ENCODE measurements around the gene AGMAT.

AGMAT gene, protein sequence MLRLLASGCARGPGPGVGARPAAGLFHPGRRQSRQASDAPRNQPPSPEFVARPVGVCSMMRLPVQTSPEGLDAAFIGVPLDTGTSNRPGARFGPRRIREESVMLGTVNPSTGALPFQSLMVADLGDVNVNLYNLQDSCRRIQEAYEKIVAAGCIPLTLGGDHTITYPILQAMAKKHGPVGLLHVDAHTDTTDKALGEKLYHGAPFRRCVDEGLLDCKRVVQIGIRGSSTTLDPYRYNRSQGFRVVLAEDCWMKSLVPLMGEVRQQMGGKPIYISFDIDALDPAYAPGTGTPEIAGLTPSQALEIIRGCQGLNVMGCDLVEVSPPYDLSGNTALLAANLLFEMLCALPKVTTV

DNA sequence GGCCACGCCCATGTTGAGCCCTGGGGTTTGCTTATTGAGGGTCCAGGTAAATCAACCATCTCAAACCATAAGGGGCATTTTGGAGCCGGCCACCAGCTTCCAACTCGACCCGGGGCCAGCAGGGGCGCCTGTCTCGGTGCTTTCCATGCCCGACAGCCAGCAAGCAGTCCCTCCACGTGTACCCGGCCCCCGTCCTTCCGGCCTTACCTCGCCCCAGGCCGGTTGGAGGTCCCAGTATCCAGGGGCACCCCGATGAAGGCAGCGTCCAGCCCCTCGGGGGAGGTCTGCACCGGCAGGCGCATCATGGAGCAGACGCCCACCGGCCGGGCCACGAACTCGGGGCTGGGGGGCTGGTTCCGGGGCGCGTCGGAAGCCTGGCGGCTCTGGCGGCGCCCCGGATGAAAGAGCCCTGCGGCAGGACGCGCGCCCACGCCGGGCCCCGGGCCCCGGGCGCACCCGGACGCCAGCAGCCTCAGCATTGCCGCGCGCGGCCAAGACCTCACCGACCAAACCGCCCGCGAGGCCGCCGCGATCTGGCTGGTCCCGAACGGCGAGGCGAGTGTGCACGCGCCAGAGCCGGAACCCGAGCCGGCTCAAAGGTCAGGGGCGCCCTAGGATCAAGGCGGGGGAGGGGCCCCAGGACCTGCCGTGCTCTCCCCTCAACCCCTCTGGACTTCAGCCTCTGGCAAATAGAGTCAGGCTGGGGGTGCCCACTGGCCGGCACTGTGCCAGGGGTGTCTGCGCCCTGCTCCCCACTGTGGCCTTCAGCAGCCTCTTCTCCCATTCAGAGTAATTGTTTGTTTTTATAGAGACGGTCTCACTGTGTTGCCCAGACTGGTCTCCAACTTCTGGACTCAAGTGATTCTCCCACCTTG is at the start of gene AGMAT:
AGMAT (minus strand) TSS at position 563 of the 875 bp plus-strand sequence; CDS start at position 479, 84 bp downstream.
- Mint-ChIP-seq H3K27me3 (no peaks in the 10 kb centered on the region), H3K36me3 (ENCODE audit: insufficient read depth) (no peaks in the 10 kb centered on the region), H3K4me1 (peaks cover 13% of the 10 kb centered on the region), H3K27ac (ENCODE audit: low read depth) (peak within 1 kb of the TSS; percentile 84), H3K9me3 (no peaks in the 10 kb centered on the region), H3K4me3 (peak within 1 kb of the TSS; percentile 80)
- ATAC-seq (replicated peaks; ENCODE audit: extremely low read depth, poor library complexity, severe bottlenecking) (peak; percentile 81), DNase-seq (ENCODE audit: low spot score in 2 of 2) (peak; percentile 19 to 29)

DNA sequence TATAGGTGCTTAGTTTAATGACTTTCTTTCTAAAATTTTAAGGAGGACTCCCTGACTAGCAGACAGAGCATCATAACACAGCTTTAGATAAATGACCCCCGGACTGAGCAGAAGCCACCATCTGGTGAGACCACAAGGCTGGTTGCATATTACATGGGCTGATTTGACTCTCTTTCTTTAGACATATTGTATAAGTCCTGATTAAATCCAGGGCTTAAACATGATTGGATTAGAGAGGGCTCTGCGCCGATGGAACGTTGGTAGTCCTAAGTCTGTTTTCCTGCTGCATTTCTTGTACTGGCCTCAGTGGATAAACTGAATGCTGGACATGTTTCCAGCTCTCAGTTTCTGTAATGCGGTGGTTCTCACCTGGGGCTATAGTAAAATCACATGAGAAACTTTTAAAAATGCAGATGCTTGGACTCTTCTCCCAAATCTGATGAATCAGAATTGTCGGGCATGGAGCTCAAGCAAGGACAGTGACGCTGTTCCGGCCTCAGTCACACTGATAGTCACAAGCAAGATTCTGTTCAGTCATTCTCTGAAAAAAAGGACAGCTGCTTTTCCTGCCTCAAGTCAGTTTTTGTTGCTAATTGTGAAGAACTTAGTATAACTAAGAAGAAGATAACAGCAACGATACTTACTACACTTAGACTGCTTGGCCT is 49.0 kb upstream of the AGMAT start:
- Mint-ChIP-seq H3K36me3 (ENCODE audit: insufficient read depth) (peaks cover 73% of the 10 kb centered on the region), H3K4me3 (no peak overlapping the region), H3K27ac (ENCODE audit: low read depth) (no peak overlapping the region)

DNA sequence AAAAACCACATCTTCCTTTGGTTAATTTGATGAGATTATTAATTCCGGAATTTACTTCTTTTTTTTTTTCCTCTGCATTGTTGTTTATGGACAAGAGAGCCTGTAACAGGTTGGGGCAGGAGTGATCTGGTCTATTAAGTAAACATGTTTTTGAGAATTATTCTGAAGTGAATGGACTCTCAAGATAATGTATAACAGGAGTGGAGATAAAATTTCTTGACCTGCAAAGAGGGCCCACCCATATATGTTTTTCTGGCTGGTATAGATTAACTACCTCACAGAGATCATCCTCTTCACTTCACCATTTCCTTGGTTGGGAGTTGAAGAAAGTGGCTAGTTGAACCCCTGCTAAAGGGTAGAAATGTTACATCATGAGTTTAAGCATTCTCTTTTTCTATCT is 43.2 kb upstream of the AGMAT start:
- H3K9me3 Mint-ChIP-seq: no peaks in the 10 kb centered on the region
- no peak overlapping the region for H3K4me3 Mint-ChIP-seq
- H3K27ac Mint-ChIP-seq (ENCODE audit: low read depth): no peak overlapping the region
- DNase-seq (ENCODE audit: low spot score in 2 of 2) (no peak), ATAC-seq (replicated peaks; ENCODE audit: extremely low read depth, poor library complexity, severe bottlenecking) (no peak)
- peaks cover 22% of the 10 kb centered on the region for H3K4me1 Mint-ChIP-seq
- H3K27me3 Mint-ChIP-seq: no peaks in the 10 kb centered on the region
- peaks cover 34% of the 10 kb centered on the region for H3K36me3 Mint-ChIP-seq (ENCODE audit: insufficient read depth)

More for the DNA sequence above, 49.0 kb upstream of the AGMAT start:
- ATAC-seq (replicated peaks; ENCODE audit: extremely low read depth, poor library complexity, severe bottlenecking) (no peak), DNase-seq (ENCODE audit: low spot score in 2 of 2) (no peak)
- Mint-ChIP-seq H3K9me3 (no peaks in the 10 kb centered on the region), H3K27me3 (no peaks in the 10 kb centered on the region), H3K4me1 (no peaks in the 10 kb centered on the region)

DNA sequence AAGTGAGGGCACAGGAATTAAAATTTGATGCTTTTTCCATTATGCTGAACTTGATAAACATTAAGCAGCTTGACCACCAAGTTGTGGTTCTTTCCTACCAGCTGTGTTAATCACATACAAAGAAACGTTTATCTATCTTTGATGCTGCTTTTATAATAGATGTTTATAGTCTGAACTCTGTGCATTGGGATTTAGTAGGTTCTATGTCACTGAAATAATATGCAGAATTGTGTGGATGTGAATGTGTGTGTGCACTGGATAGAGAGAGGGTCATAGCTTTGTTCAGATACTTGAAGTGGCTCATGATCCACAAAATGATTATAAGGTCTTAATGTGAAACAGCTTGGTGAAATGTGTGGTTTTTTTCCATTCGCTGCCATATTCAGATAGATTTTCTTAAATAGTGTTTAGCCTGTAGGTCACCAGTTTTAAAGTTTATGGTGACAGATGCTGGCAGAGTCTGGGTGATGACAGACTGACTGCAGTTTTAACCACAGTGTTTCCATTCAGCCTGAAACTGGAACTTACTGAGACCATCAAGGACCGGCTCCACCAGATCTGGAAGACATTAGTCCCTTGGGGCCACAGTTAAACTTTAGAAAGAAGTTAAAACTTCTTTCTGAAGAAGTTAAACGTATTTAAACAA is 42.6 kb upstream of the AGMAT start:
- ATAC-seq (replicated peaks; ENCODE audit: extremely low read depth, poor library complexity, severe bottlenecking): no peak
- no peak overlapping the region for H3K27ac Mint-ChIP-seq (ENCODE audit: low read depth)
- H3K27me3 Mint-ChIP-seq: no peaks in the 10 kb centered on the region
- DNase-seq (ENCODE audit: low spot score in 2 of 2): no peak
- peaks cover 32% of the 10 kb centered on the region for H3K36me3 Mint-ChIP-seq (ENCODE audit: insufficient read depth)
- H3K4me1 Mint-ChIP-seq: peaks cover 27% of the 10 kb centered on the region
- H3K9me3 Mint-ChIP-seq: no peaks in the 10 kb centered on the region
- H3K4me3 Mint-ChIP-seq: no peak overlapping the region

DNA sequence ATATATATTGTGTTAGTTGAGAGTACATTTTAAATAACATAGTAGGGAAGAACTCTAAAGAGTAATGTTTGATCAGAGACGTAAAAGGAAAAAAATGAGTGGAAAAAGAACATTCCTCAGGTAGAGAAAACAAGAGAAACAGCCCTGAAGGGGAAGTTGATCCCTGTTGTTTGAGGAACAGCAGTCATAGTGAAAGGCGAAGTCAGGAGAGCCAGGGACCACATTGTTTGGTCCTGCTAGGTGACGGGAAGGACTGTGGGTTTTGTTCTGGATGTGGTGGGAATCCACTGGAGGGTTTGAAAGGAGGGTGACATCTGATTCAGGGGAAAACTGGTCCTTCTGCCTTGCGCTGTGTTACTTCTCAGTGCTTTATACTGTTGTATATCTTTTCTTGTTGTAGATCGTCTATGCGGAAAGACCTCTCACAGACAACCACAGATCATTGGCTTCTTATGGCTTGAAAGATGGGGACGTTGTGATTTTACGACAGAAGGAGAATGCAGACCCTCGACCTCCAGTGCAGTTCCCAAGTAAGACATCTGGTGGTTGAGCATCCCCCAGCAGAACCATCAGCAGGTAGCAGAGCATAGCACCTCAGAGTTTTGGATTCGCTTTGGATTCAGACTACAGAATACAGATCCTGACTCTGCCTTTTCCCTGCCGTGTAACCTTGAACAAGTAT is 41.6 kb upstream of the AGMAT start:
- H3K36me3 Mint-ChIP-seq (ENCODE audit: insufficient read depth): peaks cover 27% of the 10 kb centered on the region

DNA sequence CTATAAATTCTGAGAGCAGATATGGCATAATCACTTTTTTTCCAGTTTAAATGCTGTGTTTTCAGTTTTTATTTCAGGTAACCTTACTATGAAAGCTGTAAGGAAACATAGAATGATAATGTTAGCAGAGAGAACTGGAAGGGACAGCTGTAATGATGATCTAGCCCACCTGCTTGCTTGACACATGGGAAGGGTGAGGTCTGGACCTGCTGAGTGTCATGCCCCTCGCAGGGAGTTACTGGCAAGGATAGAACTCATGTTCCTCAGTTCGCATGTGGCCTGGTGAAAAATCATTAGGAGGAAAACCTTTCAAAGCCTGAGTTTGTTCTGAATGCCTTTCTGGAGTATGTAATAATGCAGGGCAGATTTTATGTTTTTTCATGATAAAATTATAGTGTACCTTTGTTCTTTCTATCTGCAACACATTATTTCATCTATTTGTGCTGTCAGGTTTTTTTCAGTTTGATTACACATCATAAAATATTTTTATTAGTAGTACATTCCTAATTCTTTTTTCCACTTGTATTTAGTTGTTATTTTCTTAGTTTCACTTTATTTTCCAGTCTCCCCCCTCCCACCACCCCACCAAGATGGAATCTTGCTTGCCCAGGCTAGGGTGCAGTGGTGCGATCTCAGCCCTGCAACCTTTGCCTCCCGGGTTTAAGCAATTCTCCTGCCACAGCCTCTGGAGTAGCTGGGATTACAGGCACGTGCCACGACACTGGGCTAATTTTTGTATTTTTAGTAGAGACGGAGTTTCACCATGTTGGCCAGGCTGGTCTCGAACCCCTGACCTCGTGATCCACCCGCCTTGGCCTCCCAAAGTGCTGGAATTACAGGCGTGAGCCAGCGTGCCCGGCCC is 40.4 kb upstream of the AGMAT start:
- peaks cover 46% of the 10 kb centered on the region for H3K4me1 Mint-ChIP-seq

More for the DNA sequence above, 41.6 kb upstream of the AGMAT start:
- H3K9me3 Mint-ChIP-seq: no peaks in the 10 kb centered on the region
- DNase-seq (ENCODE audit: low spot score in 2 of 2): no peak
- H3K27ac Mint-ChIP-seq (ENCODE audit: low read depth): no peak overlapping the region
- H3K4me3 Mint-ChIP-seq: no peak overlapping the region
- H3K27me3 Mint-ChIP-seq: no peaks in the 10 kb centered on the region
- peaks cover 35% of the 10 kb centered on the region for H3K4me1 Mint-ChIP-seq
- no peak for ATAC-seq (replicated peaks; ENCODE audit: extremely low read depth, poor library complexity, severe bottlenecking)

DNA sequence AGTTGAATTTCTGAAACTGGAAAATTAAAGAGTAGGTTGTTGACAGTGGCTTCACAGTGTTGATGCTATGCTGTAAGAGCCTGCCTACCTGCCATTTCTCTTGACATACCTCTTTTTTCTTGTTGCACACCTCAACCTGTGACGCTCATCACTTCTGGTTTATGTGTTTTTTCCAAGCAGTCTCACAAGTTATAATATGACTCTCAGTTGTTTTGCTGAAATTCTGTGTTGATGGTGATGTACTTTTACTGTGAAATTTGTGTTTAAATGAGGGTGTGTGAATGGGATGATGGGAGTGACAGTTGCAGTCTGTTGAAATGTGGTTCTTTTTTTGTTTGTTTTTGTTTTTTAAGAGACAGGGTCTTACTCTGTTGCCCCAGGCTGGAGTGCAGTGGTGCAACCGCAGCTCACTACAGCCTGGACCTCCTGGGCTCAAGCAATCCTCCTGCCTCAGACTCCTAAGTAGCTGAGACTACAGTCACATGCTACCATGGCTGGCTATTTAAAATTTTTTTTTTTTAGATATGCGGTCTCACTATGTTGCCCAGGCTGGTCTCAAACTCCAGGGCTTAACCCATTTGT is 39.4 kb upstream of the AGMAT start:
- no peaks in the 10 kb centered on the region for H3K27me3 Mint-ChIP-seq
- H3K36me3 Mint-ChIP-seq (ENCODE audit: insufficient read depth): peaks cover 20% of the 10 kb centered on the region
- H3K9me3 Mint-ChIP-seq: no peaks in the 10 kb centered on the region
- peaks cover 49% of the 10 kb centered on the region for H3K4me1 Mint-ChIP-seq
- no peak overlapping the region for H3K4me3 Mint-ChIP-seq
- H3K27ac Mint-ChIP-seq (ENCODE audit: low read depth): peak overlapping the region; percentile 7
- ATAC-seq (replicated peaks; ENCODE audit: extremely low read depth, poor library complexity, severe bottlenecking) (no peak), DNase-seq (ENCODE audit: low spot score in 2 of 2) (no peak)

More for the DNA sequence above, 40.4 kb upstream of the AGMAT start:
- Mint-ChIP-seq H3K27ac (ENCODE audit: low read depth) (no peak overlapping the region), H3K4me3 (no peak overlapping the region), H3K9me3 (no peaks in the 10 kb centered on the region), H3K36me3 (ENCODE audit: insufficient read depth) (peaks cover 18% of the 10 kb centered on the region), H3K27me3 (no peaks in the 10 kb centered on the region)
- DNase-seq (ENCODE audit: low spot score in 2 of 2) (no peak), ATAC-seq (replicated peaks; ENCODE audit: extremely low read depth, poor library complexity, severe bottlenecking) (no peak)

DNA sequence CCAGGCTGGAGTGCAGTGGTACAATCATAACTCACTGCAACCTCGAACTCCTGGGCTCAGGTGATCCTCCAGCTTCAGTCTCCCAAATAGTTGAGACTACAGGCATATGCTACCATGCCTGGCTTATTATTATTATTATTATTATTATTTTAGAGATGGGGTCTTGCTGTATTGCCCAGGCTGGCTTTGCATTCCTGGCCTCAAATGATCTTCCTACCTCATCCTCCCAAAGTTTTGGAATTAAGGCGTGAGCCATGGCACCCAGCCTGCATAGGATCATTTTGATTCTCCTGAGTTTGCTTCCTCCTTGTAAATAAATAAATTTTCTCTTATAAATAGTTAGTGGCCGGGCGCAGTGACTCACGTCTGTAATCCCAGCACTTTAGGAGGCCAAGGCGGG is 38.6 kb upstream of the AGMAT start:
- Mint-ChIP-seq H3K27ac (ENCODE audit: low read depth) (no peak overlapping the region), H3K27me3 (no peaks in the 10 kb centered on the region), H3K9me3 (no peaks in the 10 kb centered on the region), H3K4me1 (peaks cover 54% of the 10 kb centered on the region), H3K36me3 (ENCODE audit: insufficient read depth) (peaks cover 20% of the 10 kb centered on the region), H3K4me3 (no peak overlapping the region)
- ATAC-seq (replicated peaks; ENCODE audit: extremely low read depth, poor library complexity, severe bottlenecking): no peak
- no peak for DNase-seq (ENCODE audit: low spot score in 2 of 2)

DNA sequence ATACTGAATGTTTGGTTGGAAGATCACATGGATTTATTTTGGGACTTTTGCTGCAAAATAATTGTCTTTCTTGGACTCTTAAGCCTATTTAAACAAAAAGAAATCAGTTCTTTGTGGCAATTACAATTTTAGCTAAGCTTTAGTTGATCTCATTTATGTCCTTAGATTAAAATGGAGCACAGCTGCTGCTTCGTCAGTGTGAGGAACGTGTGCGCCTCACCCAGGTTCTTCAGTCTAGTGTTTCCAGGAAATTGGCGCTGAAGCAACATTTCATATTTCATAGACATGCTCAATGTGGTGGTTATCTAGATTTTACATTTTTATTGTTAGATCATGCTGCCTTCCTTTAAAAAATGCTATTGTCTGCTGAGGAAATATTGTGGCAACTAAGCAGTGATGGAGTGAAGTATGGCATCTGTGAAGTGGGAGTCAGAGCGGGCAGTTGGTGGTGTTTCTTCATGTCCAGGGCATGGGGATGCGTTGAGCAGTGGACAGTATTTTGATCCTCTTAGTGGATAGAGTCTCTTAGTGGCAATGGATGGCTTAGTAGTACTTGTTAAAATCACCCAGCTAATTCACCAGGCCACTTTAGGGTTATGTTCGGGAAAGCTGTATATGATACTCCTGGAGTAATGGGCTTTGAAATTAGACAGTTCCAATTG is 38.0 kb upstream of the AGMAT start:
- H3K36me3 Mint-ChIP-seq (ENCODE audit: insufficient read depth): peaks cover 26% of the 10 kb centered on the region
- peaks cover 60% of the 10 kb centered on the region for H3K4me1 Mint-ChIP-seq
- H3K27ac Mint-ChIP-seq (ENCODE audit: low read depth): peak overlapping the region; percentile 79
- H3K27me3 Mint-ChIP-seq: no peaks in the 10 kb centered on the region
- no peak overlapping the region for H3K4me3 Mint-ChIP-seq
- no peak for ATAC-seq (replicated peaks; ENCODE audit: extremely low read depth, poor library complexity, severe bottlenecking)
- H3K9me3 Mint-ChIP-seq: no peaks in the 10 kb centered on the region
- no peak for DNase-seq (ENCODE audit: low spot score in 2 of 2)

DNA sequence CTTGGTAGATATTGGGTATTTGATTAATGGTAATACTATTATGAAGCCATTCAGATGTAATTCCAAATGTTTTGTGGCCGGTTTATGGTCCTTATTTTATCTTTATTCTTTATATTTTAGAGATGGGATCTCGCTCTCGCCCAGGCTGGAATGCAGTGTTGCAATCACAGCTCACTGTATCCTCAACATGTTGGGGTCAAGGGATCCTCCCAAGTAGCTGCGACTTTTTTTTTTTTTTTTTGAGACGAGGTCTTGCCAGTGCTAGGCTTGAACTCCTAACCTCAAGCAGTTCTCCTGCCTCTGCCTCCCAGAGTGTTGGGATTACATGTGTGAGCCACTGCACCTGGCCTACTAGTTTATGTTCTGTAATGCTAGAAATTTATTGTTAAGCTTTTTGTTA is 37.1 kb upstream of the AGMAT start:
- peak overlapping the region; percentile 79 for H3K27ac Mint-ChIP-seq (ENCODE audit: low read depth)
- peaks cover 61% of the 10 kb centered on the region for H3K4me1 Mint-ChIP-seq
- no peak for DNase-seq (ENCODE audit: low spot score in 2 of 2)
- no peaks in the 10 kb centered on the region for H3K9me3 Mint-ChIP-seq
- H3K36me3 Mint-ChIP-seq (ENCODE audit: insufficient read depth): peaks cover 25% of the 10 kb centered on the region
- H3K4me3 Mint-ChIP-seq: no peak overlapping the region
- H3K27me3 Mint-ChIP-seq: no peaks in the 10 kb centered on the region
- ATAC-seq (replicated peaks; ENCODE audit: extremely low read depth, poor library complexity, severe bottlenecking): no peak

Data from central memory CD8-positive, alpha-beta T cell (primary cell).